Hypothalamus (tissue), 51 donors: ENCODE measurements around the gene FOCAD.

Experiments used
- DNase-seq, 51 donors: peaks; one replicate each; lab custom pipeline; 2025; lab: John Stamatoyannopoulos, UW

The FOCAD gene

GRCh38 chr9:20681467-20681866, 2.6 kb upstream of the FOCAD start:
- no peak for DNase-seq

- peak in 18 of 51 donors; percentile 2 to 84 (median 34) for DNase-seq
Measured at GRCh38 chr9:20683351-20684034, 566 bp upstream of the FOCAD start.

- no peak for DNase-seq
Measured at GRCh38 chr9:20684875-20685696, 1.0 kb downstream of the FOCAD start.

GRCh38 chr9:20685769-20686168, 1.7 kb downstream of the FOCAD start:
- no peak for DNase-seq

- no peak for DNase-seq
Measured at GRCh38 chr9:20689833-20690232, 5.8 kb downstream of the FOCAD start.

- DNase-seq, result no peak
Measured at GRCh38 chr9:20692554-20692953, 8.5 kb downstream of the FOCAD start.

GRCh38 chr9:20693068-20693467, 9.0 kb downstream of the FOCAD start:
- DNase-seq, result no peak

GRCh38 chr9:20694248-20694647, 10.2 kb downstream of the FOCAD start:
- DNase-seq, result no peak

- DNase-seq, result no peak
Measured at GRCh38 chr9:20697021-20697719, 13.1 kb downstream of the FOCAD start.

- DNase-seq, result no peak
Measured at GRCh38 chr9:20698782-20699181, 14.7 kb downstream of the FOCAD start.

GRCh38 chr9:20701060-20701459, 17.0 kb downstream of the FOCAD start:
- peak in 1 of 51 donors; percentile 15 for DNase-seq

- no peak for DNase-seq
Measured at GRCh38 chr9:20702570-20702969, 18.5 kb downstream of the FOCAD start.

- DNase-seq, result no peak
Measured at GRCh38 chr9:20703146-20703545, 19.1 kb downstream of the FOCAD start.

GRCh38 chr9:20707708-20708107, 23.6 kb downstream of the FOCAD start:
- no peak for DNase-seq

- DNase-seq, result no peak
Measured at GRCh38 chr9:20713172-20713571, 29.1 kb downstream of the FOCAD start.

- no peak for DNase-seq
Measured at GRCh38 chr9:20714442-20715415, 30.7 kb downstream of the FOCAD start.

- DNase-seq, result no peak
Measured at GRCh38 chr9:20722221-20722620, 38.2 kb downstream of the FOCAD start.

- no peak for DNase-seq
Measured at GRCh38 chr9:20725675-20726074, 41.6 kb downstream of the FOCAD start.

- DNase-seq, result peak in 1 of 51 donors; percentile 44
Measured at GRCh38 chr9:20726144-20726543, 42.1 kb downstream of the FOCAD start.

- DNase-seq, result no peak
Measured at GRCh38 chr9:20728493-20729220, 44.6 kb downstream of the FOCAD start.
